Ishikawa (cell line): ENCODE data around the gene SRC.

Experiments
- CEBPB ChIP-seq: IDR thresholded peaks from 2 replicates; pipeline ENCODE4 v1.6.1; 2012
- CREB1 ChIP-seq: IDR thresholded peaks from 2 replicates; pipeline ENCODE4 v1.6.1; 2012; ENCODE audit warnings: low read depth
- EGR1 ChIP-seq: IDR thresholded peaks from 2 replicates; pipeline ENCODE4 v1.6.1; 2012
- EP300 ChIP-seq: IDR thresholded peaks from 2 replicates; pipeline ENCODE4 v1.6.1; 2012; ENCODE audit warnings: borderline replicate concordance
- FOXM1 ChIP-seq: IDR thresholded peaks from 2 replicates; pipeline ENCODE4 v1.6.1; 2012; ENCODE audit warnings: low read depth, borderline replicate concordance
- NFIC ChIP-seq: IDR thresholded peaks from 2 replicates; pipeline ENCODE4 v1.6.1; 2012
- RAD21 ChIP-seq: IDR thresholded peaks from 2 replicates; pipeline ENCODE4 v1.6.1; 2012; ENCODE audit warnings: low read depth
- TAF1 ChIP-seq: IDR thresholded peaks from 2 replicates; pipeline ENCODE4 v1.6.1; 2012; ENCODE audit warnings: low read depth, mild to moderate bottlenecking
- TCF12 ChIP-seq: IDR thresholded peaks from 2 replicates; pipeline ENCODE4 v1.6.1; 2012; ENCODE audit warnings: low read depth
- TEAD4 ChIP-seq: IDR thresholded peaks from 2 replicates; pipeline ENCODE4 v1.6.1; 2012
- YY1 ChIP-seq: IDR thresholded peaks from 2 replicates; pipeline ENCODE4 v1.6.1; 2012; ENCODE audit warnings: low read depth
- ZBTB7A ChIP-seq: IDR thresholded peaks from 2 replicates; pipeline ENCODE4 v1.6.1; 2012; ENCODE audit warnings: low read depth
- TF ChIP-seq, protein P1 (sequence below): IDR thresholded peaks from 2 replicates; pipeline ENCODE4 v1.6.1; 2012
- TF ChIP-seq, protein P2 (sequence below): IDR thresholded peaks from 2 replicates; pipeline ENCODE4 v1.6.1; 2012; ENCODE audit warnings: low read depth, mild to moderate bottlenecking
- TF ChIP-seq, protein P3 (sequence below): IDR thresholded peaks from 2 replicates; pipeline ENCODE4 v1.6.1; 2012

The SRC gene

DNA sequence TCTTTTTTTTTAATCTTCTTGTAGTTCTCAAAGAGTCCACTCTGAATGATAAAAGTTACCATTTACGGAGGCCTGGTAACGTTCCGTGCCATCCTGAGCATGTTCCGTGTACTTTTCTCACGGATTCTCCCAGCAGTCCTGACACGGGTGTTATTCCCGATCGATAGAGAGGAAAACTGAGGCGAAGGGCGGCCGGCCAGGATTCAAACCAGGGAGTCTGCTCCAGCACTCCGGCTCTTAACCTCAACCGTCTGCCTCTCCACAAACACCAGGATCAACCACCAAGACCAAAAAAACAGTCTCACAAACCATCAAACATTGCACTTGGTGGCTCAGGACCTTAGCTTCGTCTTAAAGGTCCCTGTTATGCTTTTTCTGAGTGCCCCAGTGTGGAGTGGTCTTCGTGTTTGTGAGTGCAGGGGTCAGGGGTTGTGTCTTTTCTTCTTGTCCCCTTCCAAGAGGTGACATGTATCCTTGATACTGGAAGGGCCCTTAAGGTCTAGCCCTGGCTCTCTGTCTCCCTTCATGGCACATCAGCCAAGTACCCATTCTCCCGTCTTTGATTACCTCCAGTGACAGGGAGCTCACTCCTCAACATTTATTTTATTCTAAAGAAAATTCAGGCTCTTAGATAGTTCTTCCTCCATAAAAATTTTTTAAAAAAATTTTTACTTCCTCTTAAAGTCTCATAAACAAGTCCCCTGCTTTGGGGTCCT, 35.1 kb downstream of the SRC start:
- TF ChIP-seq NFIC (no peak), TCF12 (no peak), TEAD4 (no peak), TAF1 (no peak), CREB1 (no peak), EP300 (no peak), FOXM1 (no peak), YY1 (no peak), EGR1 (no peak), ZBTB7A (no peak), RAD21 (no peak), CEBPB (no peak)
- TF ChIP-seq, protein P1, sequence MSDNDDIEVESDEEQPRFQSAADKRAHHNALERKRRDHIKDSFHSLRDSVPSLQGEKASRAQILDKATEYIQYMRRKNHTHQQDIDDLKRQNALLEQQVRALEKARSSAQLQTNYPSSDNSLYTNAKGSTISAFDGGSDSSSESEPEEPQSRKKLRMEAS, result no peak
- TF ChIP-seq, protein P2, sequence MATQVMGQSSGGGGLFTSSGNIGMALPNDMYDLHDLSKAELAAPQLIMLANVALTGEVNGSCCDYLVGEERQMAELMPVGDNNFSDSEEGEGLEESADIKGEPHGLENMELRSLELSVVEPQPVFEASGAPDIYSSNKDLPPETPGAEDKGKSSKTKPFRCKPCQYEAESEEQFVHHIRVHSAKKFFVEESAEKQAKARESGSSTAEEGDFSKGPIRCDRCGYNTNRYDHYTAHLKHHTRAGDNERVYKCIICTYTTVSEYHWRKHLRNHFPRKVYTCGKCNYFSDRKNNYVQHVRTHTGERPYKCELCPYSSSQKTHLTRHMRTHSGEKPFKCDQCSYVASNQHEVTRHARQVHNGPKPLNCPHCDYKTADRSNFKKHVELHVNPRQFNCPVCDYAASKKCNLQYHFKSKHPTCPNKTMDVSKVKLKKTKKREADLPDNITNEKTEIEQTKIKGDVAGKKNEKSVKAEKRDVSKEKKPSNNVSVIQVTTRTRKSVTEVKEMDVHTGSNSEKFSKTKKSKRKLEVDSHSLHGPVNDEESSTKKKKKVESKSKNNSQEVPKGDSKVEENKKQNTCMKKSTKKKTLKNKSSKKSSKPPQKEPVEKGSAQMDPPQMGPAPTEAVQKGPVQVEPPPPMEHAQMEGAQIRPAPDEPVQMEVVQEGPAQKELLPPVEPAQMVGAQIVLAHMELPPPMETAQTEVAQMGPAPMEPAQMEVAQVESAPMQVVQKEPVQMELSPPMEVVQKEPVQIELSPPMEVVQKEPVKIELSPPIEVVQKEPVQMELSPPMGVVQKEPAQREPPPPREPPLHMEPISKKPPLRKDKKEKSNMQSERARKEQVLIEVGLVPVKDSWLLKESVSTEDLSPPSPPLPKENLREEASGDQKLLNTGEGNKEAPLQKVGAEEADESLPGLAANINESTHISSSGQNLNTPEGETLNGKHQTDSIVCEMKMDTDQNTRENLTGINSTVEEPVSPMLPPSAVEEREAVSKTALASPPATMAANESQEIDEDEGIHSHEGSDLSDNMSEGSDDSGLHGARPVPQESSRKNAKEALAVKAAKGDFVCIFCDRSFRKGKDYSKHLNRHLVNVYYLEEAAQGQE, result no peak
- TF ChIP-seq, protein P3, sequence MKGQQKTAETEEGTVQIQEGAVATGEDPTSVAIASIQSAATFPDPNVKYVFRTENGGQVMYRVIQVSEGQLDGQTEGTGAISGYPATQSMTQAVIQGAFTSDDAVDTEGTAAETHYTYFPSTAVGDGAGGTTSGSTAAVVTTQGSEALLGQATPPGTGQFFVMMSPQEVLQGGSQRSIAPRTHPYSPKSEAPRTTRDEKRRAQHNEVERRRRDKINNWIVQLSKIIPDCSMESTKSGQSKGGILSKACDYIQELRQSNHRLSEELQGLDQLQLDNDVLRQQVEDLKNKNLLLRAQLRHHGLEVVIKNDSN, result no peak

DNA sequence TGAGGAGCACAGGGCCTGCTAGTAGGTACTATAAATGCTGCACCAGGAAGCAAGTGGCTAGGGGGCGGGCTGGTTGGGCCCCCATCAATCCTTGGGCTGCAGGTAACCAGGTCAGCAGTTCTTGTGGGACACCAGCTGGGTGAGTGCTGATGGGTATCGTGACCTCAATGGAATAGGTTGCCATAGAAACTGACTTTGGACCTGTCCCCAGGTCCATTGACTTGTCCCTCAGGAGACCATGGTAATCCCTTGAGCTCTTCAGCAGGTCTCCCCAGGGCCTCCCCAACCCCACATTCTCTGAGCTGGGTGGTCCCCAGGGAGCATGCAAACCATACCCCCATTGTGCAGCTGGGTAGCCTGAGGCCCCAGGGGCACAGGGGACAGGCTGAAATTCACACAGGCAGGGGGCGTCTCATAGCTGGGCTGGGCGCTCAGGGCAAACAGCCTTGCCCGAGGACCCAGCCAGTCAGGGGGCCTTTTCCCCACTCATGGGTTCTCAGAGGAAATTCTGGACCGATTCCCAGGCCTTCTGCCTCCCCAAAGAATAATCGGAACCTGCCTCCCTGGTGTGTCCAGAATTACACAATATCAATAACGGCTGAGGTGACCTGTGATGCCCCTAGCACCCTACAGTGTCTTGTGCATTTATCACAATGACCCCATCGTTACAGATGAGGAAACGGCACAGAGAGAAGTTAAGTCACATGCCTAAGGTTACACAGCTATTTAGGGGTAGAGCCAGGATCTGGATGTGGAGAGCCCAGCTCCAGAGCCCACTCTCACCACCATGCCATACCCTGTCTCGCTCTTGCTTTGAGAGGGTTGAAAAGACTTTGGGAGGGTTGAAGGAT, 35.9 kb downstream of the SRC start:
- TF ChIP-seq, protein P3, result no peak
- TF ChIP-seq TEAD4, result no peak
- no peak for TF ChIP-seq TAF1
- TF ChIP-seq ZBTB7A, result no peak
- TF ChIP-seq, protein P2, result no peak
- TF ChIP-seq YY1, result no peak
- TF ChIP-seq EP300, result no peak
- no peak for TF ChIP-seq EGR1
- TF ChIP-seq CREB1, result no peak
- TF ChIP-seq, protein P1, result no peak
- no peak for TF ChIP-seq RAD21

DNA sequence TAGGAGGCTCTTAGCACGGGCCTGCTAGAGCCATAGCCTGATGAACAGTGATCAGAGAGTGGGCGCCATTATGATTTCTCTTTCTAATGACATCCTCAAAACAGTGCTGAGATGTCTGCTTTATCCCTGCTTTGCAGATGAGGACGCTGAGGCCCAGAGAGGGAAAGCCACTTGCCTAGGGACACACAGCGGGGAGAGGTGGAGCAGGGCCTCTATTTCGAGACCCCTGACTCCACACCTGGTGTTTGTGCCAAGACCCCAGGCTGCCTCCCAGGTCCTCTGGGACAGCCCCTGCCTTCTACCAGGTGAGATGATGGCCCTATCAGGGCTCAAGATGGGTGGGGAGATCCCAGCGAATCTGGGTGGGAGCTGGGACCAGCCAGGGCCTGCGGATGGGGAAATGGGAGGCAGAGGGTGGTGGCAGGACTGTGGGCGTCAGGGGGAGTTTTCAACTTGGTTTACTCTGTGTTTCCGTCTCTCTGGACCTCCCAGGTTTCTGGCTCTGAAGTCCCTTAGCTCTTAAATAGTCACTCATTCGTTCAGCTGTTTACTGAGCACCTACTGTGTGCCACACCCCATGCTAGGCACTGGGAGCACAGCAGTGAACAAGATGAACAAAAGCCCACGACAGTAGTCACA, 36.7 kb downstream of the SRC start:
- TF ChIP-seq TEAD4, result no peak
- TF ChIP-seq FOXM1, result no peak
- TF ChIP-seq, protein P1, result no peak
- no peak for TF ChIP-seq ZBTB7A
- TF ChIP-seq, protein P2, result no peak
